Trophoblast cell (in vitro differentiated cells and primary cell): ENCODE data around the gene ACOT4.
"Not testable (repeated sequence)": the region's sequence is repeated elsewhere in the genome, so short reads cannot be mapped to it uniquely, and the experiment has no call there.

Source experiments
- DNase-seq, 2 donors: peaks; one replicate each; pipeline ENCODE4 v3.0.0-alpha.2; 2016
- H2AFZ ChIP-seq: 2 replicates; pipeline ENCODE4 v1.6.1; 2013; ENCODE audit warnings: low read length, moderate library complexity, mild to moderate bottlenecking; ENCODE audit not compliant: insufficient read depth, poor library complexity
- H2AK5ac ChIP-seq: 2 replicates; pipeline ENCODE4 v1.6.1; 2013; ENCODE audit warnings: mild to moderate bottlenecking, low read length
- H2BK120ac ChIP-seq: 2 replicates; pipeline ENCODE4 v1.6.1; 2013; ENCODE audit warnings: low read length, mild to moderate bottlenecking, moderate library complexity; ENCODE audit not compliant: insufficient read depth, poor library complexity
- H2BK12ac ChIP-seq: 2 replicates; pipeline ENCODE4 v1.6.1; 2013; ENCODE audit warnings: mild to moderate bottlenecking, low read length, moderate library complexity
- H2BK5ac ChIP-seq: 2 replicates; pipeline ENCODE4 v1.6.1; 2013; ENCODE audit warnings: low read length, low read depth, moderate library complexity, mild to moderate bottlenecking; ENCODE audit not compliant: poor library complexity
- H3K14ac ChIP-seq: 2 replicates; pipeline ENCODE4 v1.6.1; 2013; ENCODE audit warnings: mild to moderate bottlenecking, low read length
- H3K18ac ChIP-seq: 2 replicates; pipeline ENCODE4 v1.6.1; 2013; ENCODE audit warnings: mild to moderate bottlenecking, low read length
- H3K23ac ChIP-seq: 2 replicates; pipeline ENCODE4 v1.6.1; 2013; ENCODE audit warnings: low read length
- H3K27ac ChIP-seq: 2 replicates; pipeline ENCODE4 v1.5.1; 2013; ENCODE audit warnings: low read depth, mild to moderate bottlenecking, inconsistent platforms, low read length, moderate library complexity
- H3K27me3 ChIP-seq: 2 replicates; pipeline ENCODE4 v1.6.1; 2013; ENCODE audit warnings: inconsistent platforms, mild to moderate bottlenecking, low read length, moderate library complexity; ENCODE audit not compliant: insufficient read depth
- H3K36me3 ChIP-seq, 2 experiments: 1 replicate in 1 of 2; 2 replicates in 1 of 2; pipeline ENCODE4 v1.6.1; 2013; ENCODE audit warnings: low read length in 2 of 2, mild to moderate bottlenecking in 2 of 2, moderate library complexity in 1 of 2; ENCODE audit not compliant: insufficient read depth in 2 of 2, control insufficient read depth in 1 of 2
- H3K4ac ChIP-seq: 2 replicates; pipeline ENCODE4 v1.6.1; 2013; ENCODE audit warnings: low read depth, mild to moderate bottlenecking, low read length, moderate library complexity
- H3K4me1 ChIP-seq, 2 experiments: 1 replicate in 1 of 2; 2 replicates in 1 of 2; pipeline ENCODE4 v1.6.1; 2013; ENCODE audit warnings: low read length in 2 of 2, mild to moderate bottlenecking in 2 of 2, moderate library complexity in 1 of 2; ENCODE audit not compliant: insufficient read depth in 2 of 2, control insufficient read depth in 1 of 2
- H3K4me2 ChIP-seq: 2 replicates; pipeline ENCODE4 v1.6.1; 2013; ENCODE audit warnings: inconsistent platforms, mild to moderate bottlenecking, low read length, moderate library complexity
- H3K4me3 ChIP-seq: 2 replicates; pipeline ENCODE4 v1.5.1; 2013; ENCODE audit warnings: mild to moderate bottlenecking, low read depth, low read length, inconsistent platforms
- H3K79me1 ChIP-seq: one replicate; pipeline ENCODE4 v1.6.1; 2013; ENCODE audit warnings: low read length
- H3K79me2 ChIP-seq: 2 replicates; pipeline ENCODE4 v1.6.1; 2013; ENCODE audit warnings: low read length, mild to moderate bottlenecking; ENCODE audit not compliant: control insufficient read depth, insufficient read depth, poor library complexity
- H3K9ac ChIP-seq: 2 replicates; pipeline ENCODE4 v1.6.1; 2013; ENCODE audit warnings: mild to moderate bottlenecking, low read length
- H3K9me3 ChIP-seq: 2 replicates; pipeline ENCODE4 v1.6.1; 2013; ENCODE audit warnings: low read depth, mild to moderate bottlenecking, control low read depth, inconsistent platforms, low read length; ENCODE audit not compliant: insufficient read depth
- H4K12ac ChIP-seq: 2 replicates; pipeline ENCODE4 v1.6.1; 2013; ENCODE audit warnings: low read depth, mild to moderate bottlenecking, low read length, moderate library complexity
- H4K8ac ChIP-seq: 2 replicates; pipeline ENCODE4 v1.6.1; 2013; ENCODE audit warnings: low read depth, mild to moderate bottlenecking, low read length, moderate library complexity
- H4K91ac ChIP-seq: one replicate; pipeline ENCODE4 v1.6.1; 2013; ENCODE audit warnings: low read depth, mild to moderate bottlenecking, low read length, moderate library complexity
- WGBS: extraction: QIAGEN DNeasy Blood & Tissue Kit; methylation state at CpG from one replicate; pipeline ENCODE4 v1.1.7; 2013; ENCODE audit warnings: missing lambda C conversion rate; ENCODE audit not compliant: insufficient read length, insufficient coverage; ENCODE audit errors: extremely low coverage; 5-methylcytosine and 5-hydroxymethylcytosine counted together

Gene ACOT4

DNA sequence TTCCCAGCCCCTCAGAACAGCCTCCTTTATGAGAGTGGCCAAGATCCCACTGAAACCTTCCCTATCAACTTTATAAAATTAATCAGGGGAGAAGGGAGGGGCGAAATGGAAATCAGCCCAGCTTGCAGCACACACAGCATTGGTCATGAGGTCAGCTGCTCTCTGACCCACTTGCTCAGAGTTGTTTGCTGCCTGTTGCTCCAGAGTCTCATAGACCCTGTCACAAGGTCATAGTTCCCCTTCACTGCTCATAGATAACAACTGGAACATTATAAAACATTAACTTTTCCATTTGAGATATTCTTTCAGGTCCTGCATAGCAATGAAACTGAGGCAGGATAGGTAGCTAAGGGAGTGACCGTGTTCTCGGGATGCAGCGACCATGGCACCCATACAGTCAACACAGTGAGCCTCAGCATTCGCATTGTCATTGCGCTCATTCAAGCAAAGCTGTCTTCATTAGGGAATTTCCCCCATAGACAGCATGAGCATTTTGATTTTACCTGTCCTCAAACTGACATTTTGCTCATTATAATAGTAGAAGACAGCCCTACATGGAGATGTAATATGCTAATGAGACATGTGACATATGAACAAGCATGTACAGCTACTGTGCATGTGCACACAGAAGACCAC lies 41.7 kb upstream of the ACOT4 start:
- H3K9ac ChIP-seq, H2AFZ ChIP-seq, H3K23ac ChIP-seq, H3K27ac ChIP-seq, H3K4me2 ChIP-seq, H2BK120ac ChIP-seq, H3K18ac ChIP-seq, H3K4me3 ChIP-seq, H4K91ac ChIP-seq, H3K4me1 ChIP-seq, H2BK12ac ChIP-seq, H4K8ac ChIP-seq, DNase-seq, H3K4ac ChIP-seq, H4K12ac ChIP-seq, H3K36me3 ChIP-seq, H3K79me2 ChIP-seq, H3K9me3 ChIP-seq, H3K27me3 ChIP-seq, H2AK5ac ChIP-seq, H2BK5ac ChIP-seq, H3K14ac ChIP-seq, H3K79me1 ChIP-seq: not testable (repeated sequence)
- no CpG with 5 or more reads among the region's 6 CpGs for WGBS

DNA sequence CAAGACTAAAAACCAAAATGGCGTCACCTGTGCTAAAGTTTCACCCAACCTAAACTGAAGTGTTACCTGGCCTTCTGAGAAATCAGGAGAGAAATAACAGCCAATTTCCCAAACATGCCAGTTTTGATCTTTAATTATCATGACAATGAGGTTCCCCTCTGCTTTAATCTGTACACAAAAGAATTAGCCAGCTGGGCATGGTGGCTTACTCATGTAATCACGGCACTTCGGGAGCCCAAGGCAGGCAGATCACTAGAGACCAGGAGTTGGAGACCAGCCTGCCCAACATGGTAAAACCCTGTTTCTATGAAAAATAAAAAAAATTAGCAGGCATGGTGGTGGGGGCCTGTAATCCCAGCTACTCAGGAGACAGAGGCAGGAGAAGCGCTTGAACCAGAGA lies 37.8 kb upstream of the ACOT4 start:
- H3K4me2 ChIP-seq: no peak overlapping the region
- no peaks in the 10 kb centered on the region for H3K4me1 ChIP-seq
- WGBS: no CpG with 5 or more reads among the region's 4 CpGs

GRCh38 chr14:73557201-73557600 lies 34.5 kb upstream of the ACOT4 start:
- H2BK120ac ChIP-seq, H4K8ac ChIP-seq: not testable (repeated sequence)

More for the DNA sequence above, 37.8 kb upstream of the ACOT4 start:
- H3K4ac ChIP-seq: no peak overlapping the region
- no peaks in the 10 kb centered on the region for H3K79me2 ChIP-seq
- H2BK5ac ChIP-seq: no peak overlapping the region
- H3K18ac ChIP-seq: no peak overlapping the region
- H2BK12ac ChIP-seq: no peak overlapping the region
- H3K27ac ChIP-seq: no peak overlapping the region
- H2AK5ac ChIP-seq: no peak overlapping the region
- no peak overlapping the region for H2AFZ ChIP-seq
- no peaks in the 10 kb centered on the region for H3K36me3 ChIP-seq
- H3K79me1 ChIP-seq: no peaks in the 10 kb centered on the region
- no peak overlapping the region for H4K8ac ChIP-seq
- H4K12ac ChIP-seq: no peak overlapping the region
- no peak overlapping the region for H2BK120ac ChIP-seq
- H3K27me3 ChIP-seq: no peaks in the 10 kb centered on the region
- H3K4me3 ChIP-seq: no peak overlapping the region
- H4K91ac ChIP-seq: no peak overlapping the region
- no peak for DNase-seq
- no peak overlapping the region for H3K14ac ChIP-seq
- no peak overlapping the region for H3K23ac ChIP-seq
- no peaks in the 10 kb centered on the region for H3K9me3 ChIP-seq
- no peak overlapping the region for H3K9ac ChIP-seq

GRCh38 chr14:73558238-73558637 lies 33.4 kb upstream of the ACOT4 start:
- not testable (repeated sequence) for H4K91ac ChIP-seq, H3K79me2 ChIP-seq, H2AK5ac ChIP-seq, H3K4ac ChIP-seq, H2BK5ac ChIP-seq, H3K9ac ChIP-seq, H3K27ac ChIP-seq, H2BK120ac ChIP-seq, H3K27me3 ChIP-seq, H4K8ac ChIP-seq, H3K4me2 ChIP-seq, H3K4me1 ChIP-seq, H3K36me3 ChIP-seq, H4K12ac ChIP-seq, H2BK12ac ChIP-seq, H3K9me3 ChIP-seq, H3K23ac ChIP-seq, DNase-seq, H3K4me3 ChIP-seq, H3K18ac ChIP-seq, H3K79me1 ChIP-seq, H3K14ac ChIP-seq, H2AFZ ChIP-seq
- no CpG with 5 or more reads among the region's 2 CpGs for WGBS

More at GRCh38 chr14:73557201-73557600, 34.5 kb upstream of the ACOT4 start:
- not testable (repeated sequence) for H2BK12ac ChIP-seq, H3K79me1 ChIP-seq, H4K91ac ChIP-seq, H2AFZ ChIP-seq, H3K36me3 ChIP-seq, H4K12ac ChIP-seq, H3K9ac ChIP-seq, H3K4ac ChIP-seq, H3K79me2 ChIP-seq, H2BK5ac ChIP-seq, H3K27ac ChIP-seq, H3K23ac ChIP-seq, H3K27me3 ChIP-seq, H2AK5ac ChIP-seq, H3K4me3 ChIP-seq, H3K4me1 ChIP-seq, H3K4me2 ChIP-seq, H3K18ac ChIP-seq, H3K9me3 ChIP-seq, H3K14ac ChIP-seq
- peak; percentile 41 to 81 for DNase-seq
- no CpG with 5 or more reads among the region's 2 CpGs for WGBS
